Osteocyte (in vitro differentiated cells): ENCODE data around the gene PAX3. TPM values are rescaled to one million over a fixed set of nuclear protein-coding genes. Genes with fewer than 3 reads are reported as not detected.

Source experiments
- DNase-seq: peaks from one replicate; pipeline ENCODE4 v3.0.0; 2021; ENCODE audit warnings: mixed read lengths; ENCODE audit not compliant: unreplicated experiment; ENCODE audit errors: extremely low spot score
- H3K27ac Mint-ChIP-seq: one replicate; pipeline ENCODE4 v1.8.0; 2021; ENCODE audit warnings: mild to moderate bottlenecking, mixed read lengths; ENCODE audit not compliant: unreplicated experiment
- H3K27me3 Mint-ChIP-seq: one replicate; pipeline ENCODE4 v1.8.0; 2021; ENCODE audit warnings: mixed read lengths; ENCODE audit not compliant: unreplicated experiment
- H3K36me3 Mint-ChIP-seq: one replicate; pipeline ENCODE4 v1.8.0; 2021; ENCODE audit warnings: mixed read lengths; ENCODE audit not compliant: unreplicated experiment
- H3K4me1 Mint-ChIP-seq: one replicate; pipeline ENCODE4 v1.8.0; 2021; ENCODE audit warnings: mixed read lengths; ENCODE audit not compliant: unreplicated experiment
- H3K4me3 Mint-ChIP-seq: one replicate; pipeline ENCODE4 v1.8.0; 2021; ENCODE audit warnings: mild to moderate bottlenecking, moderate library complexity, mixed read lengths; ENCODE audit not compliant: unreplicated experiment
- H3K9me3 Mint-ChIP-seq: one replicate; pipeline ENCODE4 v1.8.0; 2021; ENCODE audit warnings: mixed read lengths; ENCODE audit not compliant: unreplicated experiment
- CTCF ChIP-seq: fragments of 200-600 bp; sonication (generic); IDR thresholded peaks from 2 replicates; pipeline ENCODE4 v1.5.0; 2021; ENCODE audit warnings: antibody characterized with exemption, mild to moderate bottlenecking, moderate library complexity
- total RNA-seq: library from RNA; stranded (reverse); gene quantifications from 2 replicates; pipeline ENCODE4 v1.2.1, GENCODE V29; 2021

The PAX3 gene
- total RNA-seq, 1 donor from 2014 or later = 2.3 TPM

GRCh38 chr2:222193328-222193983 is 105.3 kb downstream of the PAX3 start:
- Mint-ChIP-seq H3K36me3 (no peaks in the 10 kb centered on the region), H3K27me3 (no peaks in the 10 kb centered on the region), H3K4me1 (no peaks in the 10 kb centered on the region), H3K27ac (no peak overlapping the region), H3K4me3 (no peak overlapping the region), H3K9me3 (no peaks in the 10 kb centered on the region)
- TF ChIP-seq CTCF = no peak
- no peak for DNase-seq

GRCh38 chr2:222180619-222181018 is 118.2 kb downstream of the PAX3 start:
- no peaks in the 10 kb centered on the region for H3K4me1 Mint-ChIP-seq
- no peak overlapping the region for H3K4me3 Mint-ChIP-seq
- H3K27me3 Mint-ChIP-seq = peaks cover 3% of the 10 kb centered on the region
- H3K9me3 Mint-ChIP-seq = no peaks in the 10 kb centered on the region
- no peak overlapping the region for H3K27ac Mint-ChIP-seq
- DNase-seq = no peak
- H3K36me3 Mint-ChIP-seq = no peaks in the 10 kb centered on the region
- TF ChIP-seq CTCF = no peak

GRCh38 chr2:222179592-222179991 is 119.2 kb downstream of the PAX3 start:
- Mint-ChIP-seq H3K4me3 (no peak overlapping the region), H3K9me3 (no peaks in the 10 kb centered on the region), H3K4me1 (no peaks in the 10 kb centered on the region), H3K27me3 (peaks cover 8% of the 10 kb centered on the region), H3K27ac (no peak overlapping the region), H3K36me3 (no peaks in the 10 kb centered on the region)
- no peak for DNase-seq
- TF ChIP-seq CTCF = no peak

- H3K4me1 Mint-ChIP-seq = no peaks in the 10 kb centered on the region
These were observed 120.3 kb downstream of the PAX3 start for GRCh38 chr2:222178450-222178849.

GRCh38 chr2:222176890-222177289 is 121.9 kb downstream of the PAX3 start:
- H3K4me3 Mint-ChIP-seq = no peak overlapping the region
- DNase-seq = no peak
- H3K9me3 Mint-ChIP-seq = no peaks in the 10 kb centered on the region
- H3K27me3 Mint-ChIP-seq = peaks cover 13% of the 10 kb centered on the region
- H3K4me1 Mint-ChIP-seq = no peaks in the 10 kb centered on the region
- TF ChIP-seq CTCF = no peak
- no peak overlapping the region for H3K27ac Mint-ChIP-seq
- H3K36me3 Mint-ChIP-seq = no peaks in the 10 kb centered on the region

More at GRCh38 chr2:222178450-222178849, 120.3 kb downstream of the PAX3 start:
- Mint-ChIP-seq H3K27ac (no peak overlapping the region), H3K27me3 (peaks cover 13% of the 10 kb centered on the region), H3K36me3 (no peaks in the 10 kb centered on the region), H3K4me3 (no peak overlapping the region), H3K9me3 (no peaks in the 10 kb centered on the region)
- no peak for TF ChIP-seq CTCF
- DNase-seq = no peak
